Stimulated activated CD8-positive, alpha-beta memory T cell treated with anti-CD3 and anti-CD28 coated beads, Interleukin-12 subunit alpha, Interleukin-12 subunit beta, amount 100 ng/mL, for 24 hours (primary cell): ENCODE results near the gene HOXA3.

Experiments
- DNase-seq: peaks from one replicate; pipeline ENCODE4 v3.0.0-alpha.2; 2020; ENCODE audit errors: extremely low read depth

HOXA3 gene

GRCh38 chr7:27102581-27103442 is 49.6 kb downstream of the HOXA3 start, which contains the start of gene HOXA2:
TSS of gene HOXA2 (minus strand) at chr7:27102683. CDS start at chr7:27102500, 183 bp downstream.
- no peak for DNase-seq

GRCh38 chr7:27101957-27102580 is 50.3 kb downstream of the HOXA3 start:
- no peak for DNase-seq

GRCh38 chr7:27101171-27101956 is 51.0 kb downstream of the HOXA3 start:
- DNase-seq: no peak

- DNase-seq: no peak
Observed at GRCh38 chr7:27100694-27101170, 51.7 kb downstream of the HOXA3 start.

- no peak for DNase-seq
Observed at GRCh38 chr7:27099453-27100370, 52.7 kb downstream of the HOXA3 start.

GRCh38 chr7:27098578-27099451 is 53.6 kb downstream of the HOXA3 start:
- no peak for DNase-seq

GRCh38 chr7:27097686-27098577 is 54.5 kb downstream of the HOXA3 start:
- DNase-seq: no peak

- DNase-seq: no peak
Observed at GRCh38 chr7:27096768-27097514, 55.4 kb downstream of the HOXA3 start.

- DNase-seq: peak; percentile 31
Observed at GRCh38 chr7:27095897-27096767, 56.3 kb downstream of the HOXA3 start, which contains the start of gene HOXA1. TSS of gene HOXA1 (minus strand) at chr7:27096000. CDS start at chr7:27095912, 88 bp downstream.

- no peak for DNase-seq
Observed at GRCh38 chr7:27095050-27095896, 57.1 kb downstream of the HOXA3 start.

GRCh38 chr7:27094304-27095049 is 57.9 kb downstream of the HOXA3 start:
- DNase-seq: no peak

GRCh38 chr7:27093184-27093895 is 59.0 kb downstream of the HOXA3 start:
- no peak for DNase-seq

- no peak for DNase-seq
Observed at GRCh38 chr7:27092819-27093110, 59.6 kb downstream of the HOXA3 start.

- no peak for DNase-seq
Observed at GRCh38 chr7:27091941-27092818, 60.2 kb downstream of the HOXA3 start.
